HT-29 (cell line): ENCODE measurements around the gene E4F1. TPM values are rescaled to one million over a fixed set of nuclear protein-coding genes. Genes with fewer than 3 reads are reported as not detected.

Source experiments
- DNase-seq: peaks from one replicate; pipeline ENCODE4 v3.0.0-alpha.2; 2015; ENCODE audit warnings: low spot score
- total RNA-seq: library from RNA; depleted of rRNA; stranded (reverse); fragments of >200 nt; shearing (Covaris generic); gene quantifications from 2 replicates; pipeline ENCODE4 v1.2.3, GENCODE V29; 2014; rRNA removed

The E4F1 gene
- 83.8 and 87.2 TPM in 2 replicates for total RNA-seq

GRCh38 chr16:2223221-2223941 is at the start of gene E4F1:
Gene E4F1 (plus strand): TSS chr16:2223591. CDS start chr16:2223614, 23 bp downstream.
- DNase-seq = peak; percentile 98

- no peak for DNase-seq
Observed at GRCh38 chr16:2173916-2174315, 49.5 kb upstream of the E4F1 start.

- no peak for DNase-seq
Observed at GRCh38 chr16:2174396-2175131, 48.8 kb upstream of the E4F1 start.

GRCh38 chr16:2175454-2175853 is 47.9 kb upstream of the E4F1 start:
- no peak for DNase-seq

- DNase-seq = no peak
Observed at GRCh38 chr16:2176047-2176446, 47.3 kb upstream of the E4F1 start.

GRCh38 chr16:2177101-2177500 is 46.3 kb upstream of the E4F1 start:
- DNase-seq = no peak

GRCh38 chr16:2177561-2177960 is 45.8 kb upstream of the E4F1 start:
- DNase-seq = no peak

GRCh38 chr16:2178321-2179106 is 44.9 kb upstream of the E4F1 start:
- no peak for DNase-seq

GRCh38 chr16:2179107-2179501 is 44.3 kb upstream of the E4F1 start:
- DNase-seq = no peak

- DNase-seq = no peak
Observed at GRCh38 chr16:2179576-2179975, 43.8 kb upstream of the E4F1 start.

- DNase-seq = no peak
Observed at GRCh38 chr16:2180461-2180860, 42.9 kb upstream of the E4F1 start.

- no peak for DNase-seq
Observed at GRCh38 chr16:2180962-2181923, 42.1 kb upstream of the E4F1 start.

- DNase-seq = no peak
Observed at GRCh38 chr16:2181952-2182351, 41.4 kb upstream of the E4F1 start.

GRCh38 chr16:2183671-2184070 is 39.7 kb upstream of the E4F1 start:
- no peak for DNase-seq

- no peak for DNase-seq
Observed at GRCh38 chr16:2184346-2184745, 39.0 kb upstream of the E4F1 start.

GRCh38 chr16:2184962-2185361 is 38.4 kb upstream of the E4F1 start:
- no peak for DNase-seq

GRCh38 chr16:2186064-2186463 is 37.3 kb upstream of the E4F1 start:
- no peak for DNase-seq

GRCh38 chr16:2186505-2186904 is 36.9 kb upstream of the E4F1 start:
- DNase-seq = no peak

- DNase-seq = no peak
Observed at GRCh38 chr16:2187212-2187611, 36.2 kb upstream of the E4F1 start.

GRCh38 chr16:2188395-2188794 is 35.0 kb upstream of the E4F1 start:
- DNase-seq = no peak

GRCh38 chr16:2189252-2189893 is 34.0 kb upstream of the E4F1 start:
- DNase-seq = no peak
